Naive thymus-derived CD4-positive, alpha-beta T cell (primary cell): ENCODE data around the gene AEN. TPM values are rescaled to one million over a fixed set of nuclear protein-coding genes. Genes with fewer than 3 reads are reported as not detected.

ENCODE experiments used
- ATAC-seq: fragments of 150-1000 bp; cut with Tn5 transposase; 2 replicates; pipeline ENCODE4 v1.10.0; 2021; ENCODE audit warnings: mild to moderate bottlenecking, moderate library complexity
- CTCF ChIA-PET: fragments of 350-600 bp; sonication (Branson Sonifier 250); formaldehyde crosslinking; loops from one replicate; lab custom pipeline; 2021; ENCODE audit warnings: antibody characterized with exemption; lab: Charles Lee
- POLR2A ChIA-PET: fragments of 350-600 bp; sonication (Branson Sonifier 250); formaldehyde crosslinking; loops from one replicate; lab custom pipeline; 2021; ENCODE audit warnings: antibody characterized with exemption, inconsistent platforms; lab: Charles Lee
- DNase-seq, 9 donors: peaks; one replicate each; pipeline versions ENCODE4 v3.0.0 to v3.0.0-alpha.2; 2020 to 2022; ENCODE audit warnings: mixed read lengths in 1 of 9
- H3K27ac ChIP-seq: one replicate; pipeline ENCODE4 v1.7.0; 2013; ENCODE audit warnings: mild to moderate bottlenecking, low read depth, low read length, moderate library complexity
- H3K27me3 ChIP-seq, 2 donors: one replicate each; pipeline ENCODE4 v1.7.0; 2013; ENCODE audit warnings: low read length in 2 of 2, mild to moderate bottlenecking in 2 of 2, moderate library complexity in 2 of 2; ENCODE audit not compliant: control insufficient read depth in 2 of 2, insufficient read depth in 2 of 2
- H3K36me3 ChIP-seq, 3 experiments: 1 replicate in 2 of 3; 2 replicates in 1 of 3; pipeline ENCODE4 v1.7.0; 2013; ENCODE audit warnings: low read length in 3 of 3, mild to moderate bottlenecking in 3 of 3, moderate library complexity in 1 of 3; ENCODE audit not compliant: insufficient read depth in 3 of 3, control insufficient read depth in 2 of 3
- H3K4me1 ChIP-seq, 2 donors: one replicate each; pipeline ENCODE4 v1.7.0; 2013; ENCODE audit warnings: low read length in 2 of 2, mild to moderate bottlenecking in 2 of 2, moderate library complexity in 1 of 2; ENCODE audit not compliant: control insufficient read depth in 2 of 2, insufficient read depth in 2 of 2
- H3K4me3 ChIP-seq: 2 replicates; pipeline ENCODE4 v1.7.0; 2013; ENCODE audit warnings: mild to moderate bottlenecking, low read length
- H3K9me3 ChIP-seq, 3 experiments: 1 replicate in 2 of 3; 2 replicates in 1 of 3; pipeline ENCODE4 v1.7.0; 2013; ENCODE audit warnings: low read length in 3 of 3; ENCODE audit not compliant: control insufficient read depth in 2 of 3
- H3K27ac Mint-ChIP-seq, 9 donors: one replicate each; pipeline ENCODE4 v1.8.0; 2020 to 2022; ENCODE audit warnings: mixed read lengths in 9 of 9, mild to moderate bottlenecking in 8 of 9, moderate library complexity in 5 of 9, inconsistent platforms in 2 of 9
- H3K27me3 Mint-ChIP-seq, 5 donors: one replicate each; pipeline ENCODE4 v1.8.0; 2021 to 2022; ENCODE audit warnings: mixed read lengths in 5 of 5, mild to moderate bottlenecking in 1 of 5
- H3K36me3 Mint-ChIP-seq, 5 donors: one replicate each; pipeline ENCODE4 v1.8.0; 2020 to 2022; ENCODE audit warnings: mixed read lengths in 5 of 5, mild to moderate bottlenecking in 3 of 5, inconsistent platforms in 1 of 5
- H3K4me1 Mint-ChIP-seq, 7 donors: one replicate each; pipeline ENCODE4 v1.8.0; 2020 to 2022; ENCODE audit warnings: mixed read lengths in 7 of 7, mild to moderate bottlenecking in 3 of 7, inconsistent platforms in 1 of 7
- H3K4me3 Mint-ChIP-seq, 10 donors: one replicate each; pipeline ENCODE4 v1.8.0; 2020 to 2022; ENCODE audit warnings: mild to moderate bottlenecking in 10 of 10, mixed read lengths in 10 of 10, moderate library complexity in 6 of 10, inconsistent platforms in 2 of 10
- H3K9me3 Mint-ChIP-seq, 11 donors: one replicate each; pipeline ENCODE4 v1.8.0; 2020 to 2022; ENCODE audit warnings: mixed read lengths in 11 of 11, mild to moderate bottlenecking in 4 of 11, inconsistent platforms in 1 of 11, moderate library complexity in 1 of 11
- intact Hi-C, 2 donors: fragments of 100-400 bp; cut with micrococcal nuclease; formaldehyde crosslinking; loops; one replicate each; pipeline ENCODE4 v1.15.1; 2023
- polyA plus RNA-seq, 2 donors: library from polyadenylated mRNA; unstranded; fragments of 300-500 nt; fragmentation: Illumina TruSeq; gene quantifications; one replicate each; pipeline ENCODE4 v1.2.3, GENCODE V29; 2021
- total RNA-seq, 6 experiments: library from RNA in 5 of 6; stranded (reverse) in 5 of 6; gene quantifications; 1 replicate in 5 of 6; 2 replicates in 1 of 6; pipeline ENCODE4 v1.2.3 and lab custom pipeline; 2021 to 2026

The AEN gene
- total and polyA plus RNA-seq, 7 experiments from 2014 or later: 20.2 to 52.1 (median 31.7) TPM

- H3K27me3 Mint-ChIP-seq: no peaks in the 10 kb centered on the region
- Histone ChIP-seq H3K4me3 (peak overlapping the region; percentile 23), H3K4me1 (peaks cover 34 to 78% of the 10 kb centered on the region in 2 donors), H3K27ac (peak overlapping the region; percentile 76), H3K9me3 (no peaks in the 10 kb centered on the region), H3K36me3 (peaks cover 0 to 22% (median 14%) of the 10 kb centered on the region in 3 experiments), H3K27me3 (no peaks in the 10 kb centered on the region)
- ATAC-seq: peak; percentile 20
- intact Hi-C loops: loop anchor here in 1 of 2 donors (1.0 kb wide), 2 partner anchors 8 to 10 kb away; no protein-coding TSS in a partner anchor
- no peaks in the 10 kb centered on the region for H3K9me3 Mint-ChIP-seq
- H3K36me3 Mint-ChIP-seq: peaks cover 12 to 39% (median 28%) of the 10 kb centered on the region in 5 donors
- peak overlapping the region; percentile 92 to 99 (median 97) for H3K27ac Mint-ChIP-seq
- peak in 2 of 9 donors; percentile 20 to 45 for DNase-seq
- ChIA-PET CTCF (no interaction called here), POLR2A (interaction anchor here (1.5 to 3.7 kb wide), 7 partner anchors 7 to 23 kb away, joined by 5 to 19 read pairs (median 12); no protein-coding TSS in a partner anchor)
- H3K4me1 Mint-ChIP-seq: peaks cover 58 to 96% (median 89%) of the 10 kb centered on the region in 7 donors
- H3K4me3 Mint-ChIP-seq: peak overlapping the region; percentile 73 to 94 (median 83)
Observed at GRCh38 chr15:88648357-88649214, 27.4 kb downstream of the AEN start.

- H3K36me3 Mint-ChIP-seq: peaks cover 12 to 36% (median 22%) of the 10 kb centered on the region in 5 donors
- intact Hi-C loops: loop anchor here in 1 of 2 donors (1.0 kb wide), 1 partner anchor 11 kb away; no protein-coding TSS in a partner anchor
- H3K4me1 Mint-ChIP-seq: peaks cover 54 to 96% (median 88%) of the 10 kb centered on the region in 7 donors
- ChIA-PET CTCF (interaction anchor here (1.0 to 1.5 kb wide), 2 partner anchors 11 to 25 kb away, joined by 4 to 6 read pairs; partner anchors contain the start of gene ISG20), POLR2A (interaction anchor here (1.0 to 3.7 kb wide), 6 partner anchors 10 to 24 kb away, joined by 4 to 19 read pairs (median 9); no protein-coding TSS in a partner anchor)
- peak overlapping the region; percentile 73 to 94 (median 83) for H3K4me3 Mint-ChIP-seq
- H3K27me3 Mint-ChIP-seq: no peaks in the 10 kb centered on the region
- no peaks in the 10 kb centered on the region for H3K9me3 Mint-ChIP-seq
- peak in 8 of 9 donors; percentile 44 to 70 (median 60) for DNase-seq
- ATAC-seq: peak; percentile 85
- no peaks in the 10 kb centered on the region for H3K9me3 ChIP-seq
- peak overlapping the region; percentile 23 for H3K4me3 ChIP-seq
- peaks cover 0 to 22% (median 14%) of the 10 kb centered on the region in 3 experiments for H3K36me3 ChIP-seq
- H3K4me1 ChIP-seq: peaks cover 34 to 80% of the 10 kb centered on the region in 2 donors
- peak overlapping the region; percentile 76 for H3K27ac ChIP-seq
- peak overlapping the region; percentile 92 to 99 (median 97) for H3K27ac Mint-ChIP-seq
- H3K27me3 ChIP-seq: no peaks in the 10 kb centered on the region
Observed at GRCh38 chr15:88649286-88649733, 28.2 kb downstream of the AEN start.

- H3K9me3 ChIP-seq: no peaks in the 10 kb centered on the region
- H3K4me3 Mint-ChIP-seq: peak overlapping the region; percentile 73 to 94 (median 83)
- H3K27me3 ChIP-seq: no peaks in the 10 kb centered on the region
- peak overlapping the region; percentile 92 to 99 (median 97) for H3K27ac Mint-ChIP-seq
- peaks cover 57 to 96% (median 89%) of the 10 kb centered on the region in 7 donors for H3K4me1 Mint-ChIP-seq
- CTCF ChIA-PET: interaction anchor here (1.0 to 1.5 kb wide), 2 partner anchors 11 to 26 kb away, joined by 4 to 6 read pairs; partner anchors contain the start of gene ISG20
- no peaks in the 10 kb centered on the region for H3K27me3 Mint-ChIP-seq
- peak overlapping the region; percentile 23 for H3K4me3 ChIP-seq
- peaks cover 34 to 86% of the 10 kb centered on the region in 2 donors for H3K4me1 ChIP-seq
- DNase-seq (peak in 1 of 9 donors; percentile 13), ATAC-seq (no peak)
- H3K27ac ChIP-seq: peak overlapping the region; percentile 76
- intact Hi-C loops: loop anchor here in 1 of 2 donors (1.0 kb wide), 1 partner anchor 12 kb away; no protein-coding TSS in a partner anchor
- POLR2A ChIA-PET: interaction anchor here (1.0 to 3.7 kb wide), 6 partner anchors 9 to 25 kb away, joined by 4 to 19 read pairs (median 9); no protein-coding TSS in a partner anchor
- peaks cover 12 to 36% (median 22%) of the 10 kb centered on the region in 5 donors for H3K36me3 Mint-ChIP-seq
- no peaks in the 10 kb centered on the region for H3K9me3 Mint-ChIP-seq
- peaks cover 0 to 19% (median 12%) of the 10 kb centered on the region in 3 experiments for H3K36me3 ChIP-seq
Observed at GRCh38 chr15:88649753-88650551, 28.8 kb downstream of the AEN start.

- Mint-ChIP-seq H3K27me3 (no peaks in the 10 kb centered on the region), H3K4me1 (peaks cover 57 to 96% (median 89%) of the 10 kb centered on the region in 7 donors), H3K4me3 (peak overlapping the region in 7 of 10 donors; percentile 16 to 94 (median 66)), H3K27ac (peak overlapping the region; percentile 49 to 99 (median 97)), H3K9me3 (no peaks in the 10 kb centered on the region), H3K36me3 (peaks cover 7 to 33% (median 18%) of the 10 kb centered on the region in 5 donors)
- Histone ChIP-seq H3K9me3 (no peaks in the 10 kb centered on the region), H3K27ac (peak overlapping the region; percentile 76), H3K27me3 (no peaks in the 10 kb centered on the region), H3K36me3 (peaks cover 0 to 13% (median 6%) of the 10 kb centered on the region in 3 experiments), H3K4me1 (peaks cover 40 to 89% of the 10 kb centered on the region in 2 donors), H3K4me3 (no peak overlapping the region)
- DNase-seq: no peak
- no peak for ATAC-seq
- intact Hi-C loops: no loop called here
- ChIA-PET POLR2A (interaction anchor here (1.5 to 3.7 kb wide), 4 partner anchors 13 to 25 kb away, joined by 5 to 19 read pairs (median 14); no protein-coding TSS in a partner anchor), CTCF (interaction anchor here (1.5 kb wide), 1 partner anchor 12 kb away, joined by 6 read pairs; the partner anchor contains the start of gene ISG20)
Observed at GRCh38 chr15:88650556-88650955, 29.4 kb downstream of the AEN start.

GRCh38 chr15:88651136-88651732, 30.1 kb downstream of the AEN start:
- peaks cover 0 to 7% (median 0%) of the 10 kb centered on the region in 3 experiments for H3K36me3 ChIP-seq
- no peaks in the 10 kb centered on the region for H3K9me3 Mint-ChIP-seq
- ATAC-seq (no peak), DNase-seq (no peak)
- intact Hi-C loops: no loop called here
- ChIA-PET CTCF (interaction anchor here (0.8 kb wide), 1 partner anchor 24 kb away, joined by 3 read pairs; no protein-coding TSS in a partner anchor), POLR2A (interaction anchor here (2.1 kb wide), 1 partner anchor 15 kb away, joined by 16 read pairs; no protein-coding TSS in a partner anchor)
- H3K4me3 ChIP-seq: no peak overlapping the region
- peaks cover 3 to 28% (median 12%) of the 10 kb centered on the region in 5 donors for H3K36me3 Mint-ChIP-seq
- H3K4me1 ChIP-seq: peaks cover 47 to 91% of the 10 kb centered on the region in 2 donors
- H3K27me3 ChIP-seq: no peaks in the 10 kb centered on the region
- no peaks in the 10 kb centered on the region for H3K9me3 ChIP-seq
- no peaks in the 10 kb centered on the region for H3K27me3 Mint-ChIP-seq
- peak overlapping the region; percentile 49 to 99 (median 94) for H3K27ac Mint-ChIP-seq
- H3K27ac ChIP-seq: peak overlapping the region; percentile 76
- peak overlapping the region in 9 of 10 donors; percentile 16 to 94 (median 55) for H3K4me3 Mint-ChIP-seq
- H3K4me1 Mint-ChIP-seq: peaks cover 53 to 96% (median 89%) of the 10 kb centered on the region in 7 donors
